Right hindlimb (tissue), 1 donor: ENCODE measurements around the gene GDPD3.
"Not testable (repeated sequence)": the region's sequence is repeated elsewhere in the genome, so short reads cannot be mapped to it uniquely, and the experiment has no call there.

Source experiments
- DNase-seq: peaks from one replicate; pipeline ENCODE4 v3.0.0-alpha.2; 2018

The GDPD3 gene, protein sequence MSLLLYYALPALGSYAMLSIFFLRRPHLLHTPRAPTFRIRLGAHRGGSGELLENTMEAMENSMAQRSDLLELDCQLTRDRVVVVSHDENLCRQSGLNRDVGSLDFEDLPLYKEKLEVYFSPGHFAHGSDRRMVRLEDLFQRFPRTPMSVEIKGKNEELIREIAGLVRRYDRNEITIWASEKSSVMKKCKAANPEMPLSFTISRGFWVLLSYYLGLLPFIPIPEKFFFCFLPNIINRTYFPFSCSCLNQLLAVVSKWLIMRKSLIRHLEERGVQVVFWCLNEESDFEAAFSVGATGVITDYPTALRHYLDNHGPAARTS

DNA sequence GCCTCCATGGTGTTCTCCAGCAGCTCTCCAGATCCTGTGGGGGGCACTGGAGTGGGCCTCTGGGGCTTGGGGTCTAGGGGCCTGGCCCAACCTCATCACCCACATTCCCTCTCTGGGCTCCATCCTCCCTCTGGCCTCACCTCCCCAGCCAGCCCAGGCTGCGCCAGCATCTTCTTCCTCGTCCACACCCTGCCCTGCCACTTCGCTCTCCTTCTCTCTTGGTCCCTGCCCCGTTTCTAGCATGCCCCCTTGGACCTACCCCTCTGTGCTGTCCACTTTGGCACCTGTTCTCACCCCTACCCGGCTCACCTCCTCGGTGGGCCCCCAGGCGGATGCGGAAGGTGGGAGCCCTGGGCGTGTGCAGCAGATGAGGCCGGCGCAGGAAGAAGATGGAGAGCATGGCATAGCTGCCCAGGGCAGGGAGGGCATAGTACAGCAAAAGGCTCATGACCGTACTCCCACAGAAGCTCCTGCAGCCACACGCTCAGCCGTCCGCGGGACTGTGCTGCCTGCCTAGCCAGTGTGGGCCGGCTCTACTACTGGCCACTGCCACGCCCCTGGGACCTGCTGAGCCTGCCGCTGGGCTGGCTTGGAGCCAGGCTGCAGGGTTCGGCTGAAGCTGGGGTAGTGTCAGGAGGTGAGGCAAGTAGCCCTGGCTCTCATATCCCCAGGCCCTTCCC, at the start of gene GDPD3:
GDPD3 (minus strand) TSS at position 507 of the 680 bp plus-strand sequence; CDS start at position 448, 59 bp downstream.
- DNase-seq, result no peak

DNA sequence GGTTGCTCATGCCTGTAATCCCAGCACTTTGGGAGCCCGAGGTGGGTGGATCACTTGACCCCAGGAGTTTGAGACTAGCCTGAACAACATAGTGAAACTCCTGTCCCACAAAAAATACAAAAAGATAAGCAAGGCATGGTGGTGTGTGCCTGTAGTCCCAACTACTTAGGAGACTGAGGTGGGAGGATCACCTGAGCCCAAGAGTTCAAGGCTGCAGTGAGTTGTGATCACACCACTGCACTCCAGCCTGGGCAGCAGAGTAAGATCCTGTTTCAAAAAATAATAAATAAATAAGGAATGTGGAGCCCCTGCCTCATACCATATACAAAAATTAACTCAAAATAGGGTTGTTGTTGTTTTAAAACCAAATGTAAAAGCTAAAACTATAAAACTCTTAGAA, 43.9 kb upstream of the GDPD3 start:
- no peak for DNase-seq

DNA sequence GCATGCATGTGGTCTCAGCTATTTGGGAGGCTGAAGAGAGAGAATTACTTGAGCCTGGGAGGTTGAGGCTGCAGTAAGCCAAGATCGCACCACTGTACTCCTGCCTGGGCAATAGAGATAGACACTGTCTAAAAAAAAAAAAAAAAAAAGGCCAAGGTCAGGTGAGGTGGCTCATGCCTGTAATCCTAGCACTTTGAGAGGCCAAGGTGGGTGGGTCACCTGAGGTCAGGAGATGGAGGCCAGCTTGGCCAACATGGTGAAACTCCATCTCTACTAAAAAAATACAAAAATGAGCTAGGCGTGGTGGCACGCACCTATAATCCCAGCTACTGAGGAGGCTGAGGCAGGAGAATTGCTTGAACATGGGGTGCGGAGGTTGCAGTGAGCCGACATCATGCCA, 41.9 kb upstream of the GDPD3 start:
- no peak for DNase-seq

DNA sequence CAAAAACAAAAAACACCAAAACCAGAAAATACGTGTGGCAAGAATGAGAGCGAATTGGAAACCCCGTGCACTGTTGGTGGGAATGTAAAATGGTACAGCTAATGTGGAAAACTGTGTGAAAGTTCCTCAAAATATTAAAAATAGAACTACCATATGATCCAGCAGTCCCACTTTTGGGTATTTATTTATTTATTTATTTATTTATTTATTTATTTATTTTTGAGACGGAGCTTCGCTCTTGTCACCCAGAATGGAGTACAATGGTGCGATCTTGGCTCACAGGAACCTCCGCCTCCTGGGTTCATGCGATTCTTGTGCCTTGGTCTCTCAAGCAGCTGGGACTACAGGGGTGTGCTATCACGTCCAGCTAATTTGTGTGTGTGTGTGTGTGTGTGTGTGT, 39.2 kb upstream of the GDPD3 start:
- no peak for DNase-seq

DNA sequence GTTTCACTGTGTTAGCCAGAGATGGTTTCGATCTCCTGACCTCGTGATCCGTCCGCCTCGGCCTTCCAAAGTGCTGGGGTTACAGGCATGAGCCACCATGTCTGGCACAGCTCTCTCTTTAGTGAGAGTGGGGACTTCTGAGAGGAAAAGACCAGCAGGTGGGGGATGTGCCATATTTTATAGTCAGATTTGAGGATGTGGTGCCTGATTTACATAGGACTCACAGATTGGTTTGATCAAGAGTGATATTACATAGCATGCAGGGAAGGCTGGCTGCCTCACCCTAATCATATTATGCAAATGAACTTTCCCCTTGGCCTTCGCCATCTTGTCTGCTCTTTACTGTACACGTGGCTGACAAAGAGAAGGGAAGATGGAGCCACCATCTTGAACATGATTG, 37.8 kb upstream of the GDPD3 start:
- DNase-seq, result no peak

DNA sequence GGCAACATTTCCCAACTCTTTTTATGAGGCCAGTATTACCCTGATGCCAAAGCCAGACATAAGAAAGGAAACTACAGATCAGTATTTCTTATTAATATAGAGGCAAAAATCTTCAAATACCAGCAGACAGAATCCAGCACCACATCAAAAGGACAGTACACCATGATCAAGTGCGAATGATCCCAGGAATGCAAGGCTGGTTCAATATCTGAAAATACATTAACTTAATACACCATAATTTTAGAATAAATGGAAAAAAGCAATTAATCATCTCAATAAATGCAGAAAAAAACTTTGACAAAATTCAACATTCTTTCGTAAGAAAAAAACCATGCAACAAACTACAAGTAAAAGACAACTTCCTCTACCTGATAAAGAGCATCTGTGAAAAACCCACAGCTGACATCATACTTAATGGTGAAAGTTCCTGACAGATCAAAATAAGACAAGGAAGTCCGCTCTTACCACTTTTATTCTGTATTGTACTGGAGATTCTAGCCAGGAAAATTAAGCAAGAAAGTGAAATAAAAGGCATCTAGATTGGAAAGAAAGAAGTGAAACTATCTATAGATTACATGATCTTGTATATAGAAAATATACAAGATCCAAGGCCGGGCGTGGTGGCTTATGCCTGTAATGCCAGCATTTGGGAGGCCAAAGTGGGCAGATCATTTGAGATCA, 36.1 kb upstream of the GDPD3 start:
- DNase-seq, result no peak

DNA sequence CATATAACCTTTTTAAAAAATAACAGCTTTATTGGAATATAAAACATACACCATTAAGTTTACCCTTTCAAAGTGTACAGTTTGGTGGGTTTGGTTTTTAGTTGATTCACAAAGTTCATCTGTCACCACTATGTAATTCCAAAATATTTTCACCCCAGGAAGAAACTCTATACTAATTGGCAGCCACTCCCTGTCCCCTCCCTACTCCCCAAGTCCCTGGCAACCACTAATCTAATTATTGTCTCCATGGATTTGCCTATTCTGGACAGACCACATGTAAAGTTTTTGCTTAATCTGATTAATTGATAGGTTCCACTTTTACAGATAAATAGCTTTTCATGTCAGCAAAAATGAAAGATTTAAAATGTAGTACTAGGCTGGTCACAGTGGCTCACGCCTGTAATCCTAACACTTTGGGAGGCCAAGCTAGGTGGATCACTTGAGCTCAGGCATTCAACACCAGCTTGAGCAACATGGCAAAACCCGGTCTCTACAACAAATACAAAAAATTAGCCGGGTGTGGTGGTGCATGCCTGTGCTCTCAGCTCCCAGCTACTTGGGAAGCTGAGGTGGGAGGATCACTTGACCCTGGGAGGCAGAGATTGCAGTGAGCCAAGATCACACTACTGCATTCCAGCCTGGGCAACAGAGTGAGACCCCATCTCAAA, 34.6 kb upstream of the GDPD3 start:
- no peak for DNase-seq

DNA sequence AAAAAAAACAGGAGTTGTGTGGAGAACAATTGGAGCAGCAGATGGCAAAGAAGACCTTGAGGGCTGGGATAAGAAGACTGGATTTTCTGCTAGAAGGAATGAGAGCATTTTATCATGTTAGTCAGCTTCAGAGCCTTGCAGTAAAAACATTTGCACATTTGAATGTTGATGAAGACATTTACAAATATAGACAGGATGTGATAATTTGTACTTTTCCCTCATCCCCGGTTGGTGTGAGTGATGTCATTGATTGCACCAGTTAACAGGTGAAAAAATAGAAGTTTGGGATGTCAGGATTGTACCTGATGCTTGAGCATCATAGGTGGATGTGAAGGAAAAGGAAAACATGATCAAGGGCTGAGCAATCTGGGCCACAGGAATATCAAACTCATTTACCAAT, 32.3 kb upstream of the GDPD3 start:
- DNase-seq, result no peak

DNA sequence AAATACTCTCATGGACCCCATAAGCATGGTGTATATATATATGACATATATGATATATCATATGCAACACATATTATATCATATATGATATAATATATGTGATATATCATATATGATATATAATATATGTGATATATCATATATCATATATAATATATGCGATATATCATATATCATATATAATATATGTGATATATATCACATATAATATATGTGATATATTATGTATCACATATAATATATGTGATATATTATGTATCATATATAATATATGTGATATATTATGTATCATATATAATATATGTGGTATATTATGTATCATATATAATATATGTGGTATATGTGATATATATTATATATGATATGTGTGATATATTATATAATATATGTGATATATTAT, 31.6 kb upstream of the GDPD3 start:
- no peak for DNase-seq

DNA sequence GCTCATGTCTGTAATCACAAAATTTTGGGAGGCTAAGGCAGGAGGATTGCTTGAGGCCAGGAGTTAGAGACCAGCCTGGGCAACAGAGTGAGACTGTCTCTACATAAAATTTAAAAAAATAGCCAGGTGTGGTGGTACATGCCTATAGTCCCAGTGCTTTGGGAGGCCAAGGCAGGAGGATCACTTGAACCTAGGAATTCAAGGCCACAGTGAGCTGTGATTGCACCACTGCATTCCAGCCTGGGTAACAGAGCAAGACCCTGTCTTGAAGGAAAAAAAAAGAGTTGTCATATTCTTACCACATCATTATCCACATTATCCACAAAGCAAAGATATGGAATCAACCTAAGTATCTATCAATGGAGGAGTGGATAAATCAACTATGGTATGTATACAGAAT, 30.7 kb upstream of the GDPD3 start:
- DNase-seq, result no peak

DNA sequence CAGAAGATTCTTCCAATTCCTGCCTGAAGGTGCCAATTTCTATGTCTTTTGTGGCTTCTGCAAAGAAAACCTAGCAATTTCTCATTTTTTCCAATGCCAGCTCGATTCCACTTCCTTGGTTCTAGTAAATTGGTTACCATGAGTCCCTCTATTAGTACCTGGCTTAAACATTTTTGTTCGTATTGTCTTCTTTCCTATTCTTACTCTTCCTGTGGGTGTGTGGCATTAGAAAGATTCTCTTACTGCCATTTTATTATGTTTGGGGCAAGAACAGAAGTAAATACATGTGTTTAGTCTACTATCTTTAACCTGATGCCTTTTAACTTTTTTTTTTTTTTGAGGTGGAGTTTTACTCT, 30.0 kb upstream of the GDPD3 start:
- DNase-seq, result no peak

DNA sequence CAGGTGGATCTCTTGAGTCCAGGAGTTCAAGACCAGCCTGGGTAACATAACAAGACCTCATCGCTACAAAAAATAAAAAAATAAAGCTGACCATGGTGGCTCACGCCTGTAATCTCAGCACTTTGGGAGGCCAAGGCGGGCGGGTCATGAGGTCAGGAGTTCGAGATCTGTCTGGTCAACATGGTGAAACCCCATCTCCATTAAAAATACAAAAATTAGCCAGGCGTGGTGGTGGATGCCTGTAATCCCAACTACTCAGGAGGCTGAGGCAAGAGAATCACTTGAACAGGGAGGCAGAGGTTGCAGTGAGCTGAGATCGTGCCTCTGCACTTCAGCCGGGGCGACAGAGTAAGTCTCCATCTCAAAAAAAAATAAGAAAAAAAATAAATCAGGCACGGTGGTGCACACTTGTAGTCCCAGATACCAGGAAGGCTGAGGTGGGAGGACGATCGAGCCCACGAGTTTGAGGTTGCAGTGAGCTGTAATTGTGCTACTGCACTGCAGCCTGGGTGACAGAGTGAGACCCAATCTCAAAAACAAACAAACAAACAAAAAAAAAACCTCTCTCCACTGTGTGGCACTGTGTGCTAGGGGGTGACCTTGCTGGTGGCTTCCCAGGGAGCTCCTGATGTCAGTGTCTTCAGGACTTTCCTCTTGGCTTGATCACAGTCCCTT, 29.5 kb upstream of the GDPD3 start:
- no peak for DNase-seq

DNA sequence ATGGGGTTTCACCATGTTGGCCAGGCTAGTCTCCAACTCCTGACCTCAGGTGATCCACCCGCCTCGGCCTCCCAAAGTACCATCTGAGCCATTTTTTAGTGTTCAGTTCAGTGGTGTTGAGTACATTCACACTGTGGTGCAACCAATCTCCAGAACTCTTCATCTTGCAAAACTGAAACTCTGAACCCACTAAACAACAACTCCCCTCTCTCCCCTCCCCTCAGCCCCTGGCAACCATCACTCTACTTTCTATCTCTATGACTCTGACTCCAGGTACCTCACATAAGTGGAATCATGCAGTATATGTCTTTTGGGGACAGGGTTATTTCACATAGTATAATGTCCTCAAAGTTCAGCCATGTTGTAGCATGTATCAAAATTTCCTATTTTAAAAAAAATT, 28.4 kb upstream of the GDPD3 start:
- no peak for DNase-seq

DNA sequence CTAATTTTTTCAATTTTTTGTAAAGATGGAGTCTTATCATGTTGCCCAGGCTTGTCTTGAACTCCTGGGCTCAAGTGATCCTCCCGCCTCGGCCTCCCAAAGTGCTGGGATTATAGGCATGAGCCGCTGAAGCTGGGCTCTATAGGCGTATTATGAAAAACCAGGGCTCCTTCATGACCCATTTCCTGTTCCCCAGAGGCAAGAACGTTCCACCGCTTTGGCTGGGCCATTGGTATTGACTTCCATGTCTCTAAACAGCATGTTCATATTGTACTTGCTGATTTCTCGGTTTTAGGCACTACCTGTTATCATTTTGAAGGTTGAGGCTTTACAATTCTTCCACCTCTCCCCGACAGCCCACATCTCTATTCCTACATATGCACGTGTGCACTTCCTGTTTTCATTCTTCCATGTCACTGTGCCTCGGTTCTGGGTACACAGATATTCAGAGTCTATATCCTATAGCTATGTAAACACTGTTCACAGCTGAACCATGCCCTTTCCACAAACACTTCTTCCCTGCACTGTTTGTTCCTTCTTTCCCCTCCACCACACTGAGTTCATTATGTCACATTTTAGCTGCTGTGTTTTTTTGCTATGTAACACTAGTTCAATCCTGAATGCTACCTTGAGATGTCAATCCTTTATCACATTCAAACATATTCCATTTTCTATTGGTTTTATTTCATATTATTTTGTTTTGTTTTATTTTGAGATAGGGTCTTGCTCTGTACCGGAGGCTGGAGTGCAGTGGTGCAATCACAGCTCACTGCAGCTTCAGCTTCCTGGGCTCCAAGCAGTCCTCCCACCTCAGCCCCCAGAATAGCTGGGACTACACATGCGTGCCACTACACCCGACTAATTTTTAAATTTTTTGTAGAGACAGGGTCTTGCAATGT, 26.5 kb upstream of the GDPD3 start:
- no peak for DNase-seq

DNA sequence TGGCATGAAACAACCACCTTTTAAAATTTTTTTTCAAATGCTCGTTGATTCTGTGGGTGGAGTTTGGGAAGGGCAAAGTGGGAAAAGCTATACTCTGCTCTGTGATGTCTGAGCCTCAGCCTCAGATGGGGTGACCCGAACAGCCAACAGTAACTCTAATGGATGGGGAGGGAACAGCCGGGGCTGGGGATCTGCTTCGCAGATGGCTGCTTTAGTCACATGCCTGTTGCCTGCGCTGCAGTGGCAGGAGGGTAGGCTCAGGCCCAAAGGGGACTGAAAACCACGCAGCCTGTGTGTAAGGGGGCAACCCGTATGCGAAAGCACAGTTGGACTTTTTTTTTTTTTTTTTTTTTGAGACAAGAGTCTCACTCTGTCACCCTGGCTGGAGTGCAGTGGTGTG, 24.6 kb upstream of the GDPD3 start:
- DNase-seq, result no peak

DNA sequence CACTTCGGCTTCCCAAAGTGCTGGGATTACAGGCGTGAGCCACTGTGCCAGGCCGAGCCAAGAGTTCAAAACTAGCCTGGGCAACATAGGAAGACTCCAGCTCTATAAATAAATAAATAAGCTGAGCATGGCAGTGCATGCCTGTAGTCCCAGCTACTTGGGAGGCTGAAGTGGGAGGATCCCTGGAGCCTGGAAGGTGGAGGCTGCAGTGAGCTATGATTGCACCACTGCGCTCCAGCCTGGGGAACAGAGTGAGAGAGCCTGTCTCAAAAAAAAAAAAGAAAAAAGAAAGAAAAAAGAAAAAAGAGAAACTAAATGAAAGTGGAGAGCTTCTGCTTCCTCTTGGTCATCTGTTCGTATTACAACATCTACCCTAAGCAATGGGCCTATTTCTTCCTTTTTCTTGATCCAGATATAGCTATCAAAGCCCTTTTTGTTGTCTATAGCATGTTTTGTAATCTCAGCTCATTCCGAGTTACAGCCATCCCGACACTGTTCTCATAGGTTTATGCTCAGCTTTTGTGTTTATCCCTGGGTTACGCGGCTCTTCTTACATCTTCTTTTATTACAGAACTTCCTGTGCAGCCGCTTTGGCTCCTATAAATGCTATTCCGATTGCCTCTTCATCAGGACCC, 23.8 kb upstream of the GDPD3 start:
- DNase-seq, result no peak

DNA sequence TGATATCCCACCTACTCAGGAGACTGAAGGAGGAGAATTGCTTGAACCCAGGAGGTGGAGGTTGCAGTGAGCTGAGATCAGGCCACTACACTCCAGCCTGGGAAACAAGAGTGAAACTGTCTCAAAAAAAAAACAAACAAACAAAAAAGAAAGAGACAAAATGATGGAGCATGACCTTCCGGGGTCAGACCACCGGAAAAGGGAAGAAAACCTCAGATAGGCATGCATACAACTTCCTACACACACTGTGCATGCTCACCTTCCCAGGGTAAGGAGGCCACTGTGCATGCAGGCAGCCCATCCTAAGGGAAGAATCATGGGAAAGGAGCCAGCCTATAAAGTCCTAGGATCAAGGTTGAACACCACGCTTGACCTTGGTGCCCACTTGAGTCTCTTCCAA, 19.3 kb upstream of the GDPD3 start:
- DNase-seq, result no peak

DNA sequence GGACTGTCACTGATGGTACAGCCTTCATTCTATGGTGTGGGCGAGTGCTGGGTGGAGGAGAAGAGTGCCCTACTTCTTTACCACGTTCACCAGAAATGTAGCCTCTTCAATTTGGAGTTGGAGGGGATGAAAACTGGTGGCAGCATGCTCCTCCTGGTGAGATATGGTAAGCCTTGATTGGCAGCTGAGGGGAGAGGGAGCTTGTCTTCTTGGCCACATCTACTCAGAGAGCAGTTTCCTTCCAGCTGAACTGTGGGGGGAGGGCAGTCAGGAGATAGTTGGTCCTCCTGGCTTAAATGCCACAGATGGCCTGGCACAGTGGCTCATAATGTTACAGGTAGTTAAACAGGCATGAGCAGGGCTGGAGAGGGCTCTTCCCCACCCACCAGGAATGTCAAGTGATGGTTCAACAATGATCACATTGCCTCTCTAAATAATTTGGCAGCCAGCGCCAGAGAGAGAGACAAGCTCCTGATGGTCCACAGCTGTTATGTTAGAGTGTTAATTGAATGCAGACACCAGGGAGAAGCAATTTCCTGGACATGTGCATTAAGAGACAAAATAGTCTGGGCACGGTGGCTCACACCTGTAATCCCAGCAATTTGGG, 18.6 kb upstream of the GDPD3 start:
- DNase-seq, result no peak

DNA sequence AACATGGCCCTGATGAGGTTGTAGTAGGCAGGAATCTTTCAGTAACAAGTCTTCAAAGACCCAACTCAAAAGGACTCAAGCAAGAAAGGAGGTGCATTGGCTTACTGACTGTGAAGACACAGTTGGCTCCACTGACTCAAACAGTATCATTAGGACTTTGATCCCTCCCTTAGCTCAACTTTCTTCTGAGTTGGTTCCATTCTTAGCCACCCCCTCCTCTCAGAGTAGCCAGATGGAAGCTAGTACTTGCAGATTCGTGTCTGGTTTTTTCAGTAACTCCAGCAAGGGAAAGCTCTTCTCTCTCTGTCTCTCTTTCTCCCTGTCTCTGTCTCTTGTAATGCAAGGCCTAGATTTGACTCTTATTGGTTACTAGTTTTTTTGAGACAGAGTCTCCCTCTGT, 14.7 kb upstream of the GDPD3 start:
- no peak for DNase-seq

DNA sequence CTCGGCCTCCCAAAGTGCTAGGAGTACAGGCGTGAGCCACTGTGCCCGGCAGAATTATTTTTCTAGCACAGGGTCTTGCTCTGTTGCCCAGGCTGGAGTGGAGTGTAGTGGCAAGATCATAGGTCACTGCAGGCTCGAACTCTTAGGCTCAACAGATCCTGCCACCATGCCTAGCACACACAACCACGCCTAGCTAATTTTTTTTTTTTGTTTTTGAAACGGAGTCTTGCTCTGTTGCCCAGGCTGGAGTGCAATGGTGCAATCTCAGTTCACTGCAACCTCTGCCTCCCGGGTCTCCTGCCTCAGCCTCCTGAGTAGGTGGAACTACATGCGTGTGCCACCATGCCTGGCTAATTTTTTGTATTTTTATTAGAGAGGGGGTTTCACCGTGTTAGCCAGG, 12.4 kb upstream of the GDPD3 start:
- not testable (repeated sequence) for DNase-seq

DNA sequence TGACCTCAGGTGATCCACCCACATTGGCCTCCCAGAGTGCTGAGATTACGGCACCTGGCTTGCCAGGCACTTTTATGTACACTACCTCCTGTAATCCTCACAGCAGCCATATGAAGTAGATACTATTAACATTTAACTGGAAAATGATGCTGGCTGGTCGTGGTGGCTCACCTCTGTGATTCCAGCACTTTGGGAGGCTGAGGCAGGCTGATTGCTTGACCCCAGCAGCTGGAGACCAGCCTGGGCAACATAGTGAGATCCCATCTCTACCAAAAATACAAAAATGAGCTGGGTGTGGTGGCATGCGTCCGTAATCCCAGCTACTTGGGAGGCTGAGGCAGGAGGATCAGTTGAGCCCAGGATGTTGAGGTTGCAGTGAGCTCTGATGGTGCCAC, 11.6 kb upstream of the GDPD3 start:
- DNase-seq, result no peak
